GM12872 (cell line): Measurements from ENCODE around the gene PPP2R5E.

Experiments
- TF ChIP-seq, protein P1 (sequence below): IDR thresholded peaks from 3 replicates; pipeline ENCODE4 v1.5.1; 2011; ENCODE audit warnings: low read depth, mild to moderate bottlenecking, low read length, moderate library complexity; ENCODE audit not compliant: insufficient read depth

The PPP2R5E gene

DNA sequence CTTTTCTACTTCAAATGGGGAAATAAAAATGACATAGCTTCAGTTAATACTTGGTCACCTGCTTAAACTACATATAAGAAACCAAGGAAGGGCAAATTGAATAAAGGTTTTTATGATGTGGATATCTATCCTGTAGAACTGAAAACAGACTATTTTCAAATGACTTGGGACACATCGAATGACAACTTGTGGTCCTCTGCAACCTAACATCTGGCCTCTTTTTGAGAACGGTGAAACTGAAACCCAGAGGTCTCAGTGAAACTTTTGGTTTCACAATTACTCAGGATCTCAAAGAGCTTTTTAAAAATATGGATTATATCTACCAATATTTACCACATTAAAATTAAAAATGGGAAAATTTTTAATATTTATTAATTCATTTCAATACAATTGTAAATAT lies 65.2 kb downstream of the PPP2R5E start:
- TF ChIP-seq, protein P1, sequence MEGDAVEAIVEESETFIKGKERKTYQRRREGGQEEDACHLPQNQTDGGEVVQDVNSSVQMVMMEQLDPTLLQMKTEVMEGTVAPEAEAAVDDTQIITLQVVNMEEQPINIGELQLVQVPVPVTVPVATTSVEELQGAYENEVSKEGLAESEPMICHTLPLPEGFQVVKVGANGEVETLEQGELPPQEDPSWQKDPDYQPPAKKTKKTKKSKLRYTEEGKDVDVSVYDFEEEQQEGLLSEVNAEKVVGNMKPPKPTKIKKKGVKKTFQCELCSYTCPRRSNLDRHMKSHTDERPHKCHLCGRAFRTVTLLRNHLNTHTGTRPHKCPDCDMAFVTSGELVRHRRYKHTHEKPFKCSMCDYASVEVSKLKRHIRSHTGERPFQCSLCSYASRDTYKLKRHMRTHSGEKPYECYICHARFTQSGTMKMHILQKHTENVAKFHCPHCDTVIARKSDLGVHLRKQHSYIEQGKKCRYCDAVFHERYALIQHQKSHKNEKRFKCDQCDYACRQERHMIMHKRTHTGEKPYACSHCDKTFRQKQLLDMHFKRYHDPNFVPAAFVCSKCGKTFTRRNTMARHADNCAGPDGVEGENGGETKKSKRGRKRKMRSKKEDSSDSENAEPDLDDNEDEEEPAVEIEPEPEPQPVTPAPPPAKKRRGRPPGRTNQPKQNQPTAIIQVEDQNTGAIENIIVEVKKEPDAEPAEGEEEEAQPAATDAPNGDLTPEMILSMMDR, result no peak

DNA sequence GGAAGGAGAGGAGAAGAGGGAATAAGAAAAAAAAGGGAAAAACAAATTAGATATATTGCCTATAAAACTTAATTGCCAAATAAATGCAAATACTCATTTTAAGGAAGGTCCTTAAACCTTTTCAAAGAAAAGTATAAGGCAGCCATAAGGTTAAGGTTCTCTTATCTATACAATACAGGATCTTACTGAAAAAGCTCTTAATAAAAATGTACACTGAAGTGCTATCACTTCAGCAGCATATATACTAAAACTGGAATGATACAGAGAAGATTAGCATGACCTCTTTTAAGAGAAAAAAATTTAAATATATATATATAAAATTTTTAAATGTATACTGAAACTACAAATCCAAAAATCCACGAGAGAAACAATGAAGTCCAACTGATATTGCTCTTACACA lies 65.6 kb downstream of the PPP2R5E start:
- TF ChIP-seq, protein P1, result no peak

DNA sequence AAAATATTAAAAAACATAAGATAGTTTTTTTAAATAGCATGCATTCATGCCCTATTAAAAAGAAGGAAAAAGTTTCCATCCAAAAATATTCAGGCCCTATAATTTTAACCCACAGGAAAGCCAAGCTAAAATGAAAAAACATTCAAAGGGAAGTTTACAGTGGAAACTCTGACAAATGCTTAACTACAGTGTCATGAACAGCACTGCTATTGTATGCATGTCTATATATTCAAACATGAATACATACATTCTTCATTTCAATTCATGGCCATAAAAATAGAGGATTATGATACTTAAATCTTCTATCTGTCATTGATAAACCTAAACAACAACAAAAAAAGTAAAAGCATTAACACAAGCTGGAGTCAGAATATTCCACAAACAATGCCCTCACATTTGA lies 67.4 kb downstream of the PPP2R5E start:
- TF ChIP-seq, protein P1, result no peak

DNA sequence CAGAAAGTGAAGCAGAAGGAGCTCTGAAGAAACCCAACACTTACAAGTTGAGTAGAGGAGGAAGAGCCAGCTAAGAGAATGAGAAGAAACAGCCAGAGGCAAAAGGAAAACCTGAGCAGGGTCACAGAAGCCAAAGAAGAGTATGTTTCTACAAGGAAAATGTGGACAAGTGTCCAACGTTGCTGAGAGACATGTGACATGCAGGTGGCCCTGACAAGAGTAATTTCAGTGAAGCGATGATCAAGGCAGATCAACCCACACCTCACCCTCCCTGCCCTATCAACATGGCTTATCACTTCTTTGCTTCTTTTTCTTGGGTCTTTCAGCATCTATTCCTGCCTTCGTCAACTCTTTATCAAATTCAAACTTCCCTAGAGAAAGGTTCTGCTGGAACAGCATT lies 68.3 kb downstream of the PPP2R5E start:
- TF ChIP-seq, protein P1, result no peak

DNA sequence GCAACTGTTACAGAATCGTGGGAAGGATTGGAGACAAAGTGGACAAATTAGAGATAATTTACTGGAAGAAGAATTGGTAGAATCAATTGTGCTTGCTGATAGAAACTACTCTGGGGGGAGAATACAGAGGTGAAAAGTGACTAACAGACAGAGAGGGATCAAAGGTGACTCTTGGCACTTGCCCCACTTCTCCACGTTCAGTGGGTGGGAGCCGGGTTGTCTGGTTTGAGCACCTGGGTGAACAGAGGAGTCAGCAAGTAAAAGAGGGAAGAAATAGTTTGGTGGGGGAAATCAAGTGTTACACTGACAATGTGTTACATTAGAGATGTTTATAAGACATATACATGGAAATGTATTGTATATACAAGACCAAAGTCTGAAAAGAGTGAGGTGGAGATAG lies 69.1 kb downstream of the PPP2R5E start:
- TF ChIP-seq, protein P1, result no peak

DNA sequence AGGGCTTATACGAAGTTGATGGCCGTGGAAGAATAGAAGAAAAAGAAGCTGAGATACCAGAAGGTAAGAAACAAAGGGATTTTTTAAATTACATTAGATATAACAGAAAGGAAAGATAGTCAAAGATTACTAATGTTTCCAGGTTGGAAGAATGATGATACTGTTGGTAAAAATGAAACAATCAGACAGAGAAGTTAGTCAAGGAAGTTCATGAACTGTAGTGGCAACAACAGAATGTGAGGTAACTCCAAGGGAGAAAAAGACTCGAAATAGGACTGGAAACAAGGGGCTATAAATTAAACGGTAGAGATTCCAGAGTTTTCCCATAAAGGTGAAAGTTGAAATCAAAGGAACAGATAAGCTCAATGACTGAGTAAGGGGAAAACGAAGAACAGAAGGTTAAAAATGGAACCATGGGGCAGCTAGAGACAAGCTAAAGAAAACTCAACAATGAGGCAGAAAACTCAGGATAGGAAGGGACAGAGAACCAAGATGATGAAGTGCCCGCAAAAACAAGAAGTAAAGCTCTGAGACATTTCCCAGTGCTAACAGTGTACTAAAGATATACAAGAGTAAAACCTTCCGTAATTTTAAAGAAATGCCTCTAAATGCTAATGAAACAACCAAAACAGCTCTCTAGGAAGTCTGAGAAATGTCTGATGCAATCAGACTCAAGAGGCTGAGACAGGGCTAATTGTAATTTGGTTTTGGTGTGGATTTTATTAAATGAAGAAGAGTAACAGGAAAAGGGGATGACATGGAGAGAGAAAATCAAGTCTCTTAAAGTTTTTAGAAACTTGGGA lies 70.0 kb downstream of the PPP2R5E start:
- TF ChIP-seq, protein P1, result no peak

DNA sequence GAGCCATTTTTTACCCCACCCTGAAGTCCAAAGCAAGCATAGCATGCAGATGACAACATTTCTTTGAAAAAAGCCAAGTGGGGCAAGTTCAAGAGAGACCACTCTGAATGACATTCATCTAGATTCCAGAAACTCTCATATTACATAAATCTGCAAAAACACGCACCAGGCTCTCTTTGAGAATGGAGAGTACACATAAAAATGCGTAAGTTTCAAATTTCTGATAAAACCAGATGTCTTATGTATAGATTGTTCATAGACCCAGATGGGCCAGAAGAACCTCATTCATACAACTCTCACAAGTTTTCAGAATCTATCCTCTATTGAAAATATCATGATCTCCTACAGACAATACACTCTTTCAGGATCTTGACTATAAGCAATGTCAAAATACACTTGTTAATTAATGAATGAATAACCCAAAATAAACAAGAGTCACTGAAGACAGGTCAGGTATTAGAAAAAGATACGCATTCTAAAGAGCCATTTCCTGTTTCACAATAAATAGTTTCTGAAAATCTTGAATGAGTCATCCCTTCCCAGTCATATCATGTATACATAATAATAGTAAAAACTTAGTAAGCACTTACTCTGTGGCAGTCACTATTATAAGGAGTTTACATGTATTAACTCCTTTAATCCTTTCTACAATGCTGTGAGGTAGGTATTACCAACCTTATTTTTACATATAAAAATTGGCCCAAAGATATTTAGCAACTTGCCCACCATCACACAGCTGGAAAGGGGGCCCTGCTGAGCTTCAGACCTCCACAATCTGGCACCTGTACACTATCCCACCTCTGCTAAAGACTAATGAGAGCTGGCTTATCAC lies 72.0 kb downstream of the PPP2R5E start:
- TF ChIP-seq, protein P1, result no peak
